ENCODE data around the gene YTHDF2.

YTHDF2 gene

DNA sequence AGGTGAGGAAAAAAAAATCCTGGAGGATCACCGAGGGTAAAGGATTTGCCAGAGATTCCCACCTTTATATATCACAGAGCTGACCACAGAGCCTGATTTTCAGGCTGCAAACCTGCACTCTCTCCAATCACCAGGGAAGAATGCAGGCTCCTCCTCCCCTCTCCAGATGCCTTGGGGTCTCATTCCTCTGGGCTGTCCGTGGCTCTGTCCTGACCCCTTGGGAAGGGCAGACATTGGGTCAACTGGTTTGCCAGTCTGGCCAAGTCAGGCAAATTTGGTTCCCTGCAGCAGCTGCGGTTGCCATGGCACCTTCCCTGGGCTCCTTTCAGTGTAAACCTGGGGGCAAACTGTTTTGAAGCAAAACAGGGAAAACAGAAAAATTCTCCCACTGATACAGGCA, 63.6 kb downstream of the YTHDF2 start:
- Histone ChIP-seq H3K36me3 (ENCODE audit: low read depth) (no peaks in the 10 kb centered on the region), H3K4me3 (ENCODE audit: severe bottlenecking) (no peak overlapping the region), H3K27ac (ENCODE audit: poor library complexity, severe bottlenecking) (no peak overlapping the region), H3K27me3 (ENCODE audit: insufficient read depth, poor library complexity, severe bottlenecking) (no peaks in the 10 kb centered on the region), H3K4me1 (ENCODE audit: insufficient read depth, poor library complexity, severe bottlenecking) (no peaks in the 10 kb centered on the region), H3K9me3 (ENCODE audit: severe bottlenecking) (no peaks in the 10 kb centered on the region)
- DNase-seq (ENCODE audit: low spot score) = no peak
- TF ChIP-seq, protein P1, sequence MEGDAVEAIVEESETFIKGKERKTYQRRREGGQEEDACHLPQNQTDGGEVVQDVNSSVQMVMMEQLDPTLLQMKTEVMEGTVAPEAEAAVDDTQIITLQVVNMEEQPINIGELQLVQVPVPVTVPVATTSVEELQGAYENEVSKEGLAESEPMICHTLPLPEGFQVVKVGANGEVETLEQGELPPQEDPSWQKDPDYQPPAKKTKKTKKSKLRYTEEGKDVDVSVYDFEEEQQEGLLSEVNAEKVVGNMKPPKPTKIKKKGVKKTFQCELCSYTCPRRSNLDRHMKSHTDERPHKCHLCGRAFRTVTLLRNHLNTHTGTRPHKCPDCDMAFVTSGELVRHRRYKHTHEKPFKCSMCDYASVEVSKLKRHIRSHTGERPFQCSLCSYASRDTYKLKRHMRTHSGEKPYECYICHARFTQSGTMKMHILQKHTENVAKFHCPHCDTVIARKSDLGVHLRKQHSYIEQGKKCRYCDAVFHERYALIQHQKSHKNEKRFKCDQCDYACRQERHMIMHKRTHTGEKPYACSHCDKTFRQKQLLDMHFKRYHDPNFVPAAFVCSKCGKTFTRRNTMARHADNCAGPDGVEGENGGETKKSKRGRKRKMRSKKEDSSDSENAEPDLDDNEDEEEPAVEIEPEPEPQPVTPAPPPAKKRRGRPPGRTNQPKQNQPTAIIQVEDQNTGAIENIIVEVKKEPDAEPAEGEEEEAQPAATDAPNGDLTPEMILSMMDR (IDR thresholded peaks at IDR 0.05; ENCODE audit: poor library complexity, severe bottlenecking) = no peak
- no peak for ATAC-seq (ENCODE audit: low read depth)

DNA sequence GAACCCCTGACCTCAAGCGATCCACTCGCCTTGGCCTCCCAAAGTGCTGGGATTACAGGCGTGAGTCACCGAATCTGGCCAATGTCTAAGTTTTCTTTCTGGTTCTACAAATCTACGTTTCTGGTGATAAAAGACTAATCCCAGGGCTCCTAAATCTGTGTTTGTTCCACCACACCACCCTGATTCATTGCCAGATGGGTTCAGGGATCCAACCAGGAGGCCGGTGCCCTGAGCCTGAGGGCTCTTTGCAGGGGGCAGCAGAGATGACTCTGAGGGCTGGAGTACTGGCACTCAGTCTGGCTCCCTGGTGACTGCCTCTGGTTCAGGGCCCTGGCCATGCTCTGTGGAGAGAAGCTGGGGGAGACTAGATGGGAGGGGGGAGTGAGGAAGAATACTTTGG, 64.7 kb downstream of the YTHDF2 start:
- TF ChIP-seq, protein P1 (IDR thresholded peaks at IDR 0.05; ENCODE audit: poor library complexity, severe bottlenecking) = no peak
- Histone ChIP-seq H3K27ac (ENCODE audit: poor library complexity, severe bottlenecking) (no peak overlapping the region), H3K9me3 (ENCODE audit: severe bottlenecking) (no peaks in the 10 kb centered on the region), H3K27me3 (ENCODE audit: insufficient read depth, poor library complexity, severe bottlenecking) (no peaks in the 10 kb centered on the region), H3K4me1 (ENCODE audit: insufficient read depth, poor library complexity, severe bottlenecking) (no peaks in the 10 kb centered on the region), H3K36me3 (ENCODE audit: low read depth) (no peaks in the 10 kb centered on the region), H3K4me3 (ENCODE audit: severe bottlenecking) (no peak overlapping the region)
- ATAC-seq (ENCODE audit: low read depth) (no peak), DNase-seq (ENCODE audit: low spot score) (no peak)

DNA sequence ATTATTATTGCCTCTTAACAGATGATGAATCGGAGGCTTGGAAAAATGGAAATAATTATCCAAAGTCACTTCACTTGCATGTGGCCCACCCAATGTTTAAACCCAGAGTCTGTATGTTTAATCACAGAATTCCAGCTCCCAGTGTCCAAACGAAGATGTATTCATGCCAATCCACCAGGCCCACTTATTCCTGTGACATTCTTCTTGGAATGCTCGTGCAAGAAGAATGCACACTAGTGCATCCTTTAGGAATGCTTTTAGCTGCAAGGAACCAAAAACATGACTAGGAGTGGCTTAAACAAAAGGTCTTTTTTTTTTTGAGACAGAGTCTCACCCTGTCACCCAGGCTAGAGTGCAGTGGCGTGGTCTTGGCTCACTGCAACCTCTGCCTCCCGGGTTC, 66.3 kb downstream of the YTHDF2 start:
- H3K4me3 ChIP-seq (ENCODE audit: severe bottlenecking) = no peak overlapping the region
- no peaks in the 10 kb centered on the region for H3K27me3 ChIP-seq (ENCODE audit: insufficient read depth, poor library complexity, severe bottlenecking)
- H3K27ac ChIP-seq (ENCODE audit: poor library complexity, severe bottlenecking) = no peak overlapping the region
- no peaks in the 10 kb centered on the region for H3K36me3 ChIP-seq (ENCODE audit: low read depth)
- H3K4me1 ChIP-seq (ENCODE audit: insufficient read depth, poor library complexity, severe bottlenecking) = no peaks in the 10 kb centered on the region
- no peak for DNase-seq (ENCODE audit: low spot score)
- no peaks in the 10 kb centered on the region for H3K9me3 ChIP-seq (ENCODE audit: severe bottlenecking)
- TF ChIP-seq, protein P1 (IDR thresholded peaks at IDR 0.05; ENCODE audit: poor library complexity, severe bottlenecking) = no peak
- no peak for ATAC-seq (ENCODE audit: low read depth)

DNA sequence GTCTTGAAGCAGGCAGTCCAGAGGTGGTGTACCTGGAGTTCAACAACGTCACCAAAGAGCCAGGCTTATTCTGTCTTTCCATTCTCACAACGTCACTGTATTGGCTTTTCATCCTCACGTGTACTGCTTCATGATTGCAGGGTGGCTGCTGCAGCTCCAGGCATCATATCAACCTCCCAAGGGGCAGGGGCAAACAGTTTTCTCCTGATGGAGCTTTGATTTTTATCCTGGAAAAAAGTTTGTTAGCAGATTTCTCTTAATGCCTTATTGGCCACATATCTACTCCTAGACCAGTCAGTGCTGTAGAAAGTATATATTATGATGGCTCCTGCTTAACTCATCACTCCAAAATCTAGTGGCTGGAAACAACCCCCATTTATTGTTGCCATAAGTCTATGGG, 66.9 kb downstream of the YTHDF2 start:
- DNase-seq (ENCODE audit: low spot score) = no peak
- H3K9me3 ChIP-seq (ENCODE audit: severe bottlenecking) = no peaks in the 10 kb centered on the region
- no peak for ATAC-seq (ENCODE audit: low read depth)
- H3K4me1 ChIP-seq (ENCODE audit: insufficient read depth, poor library complexity, severe bottlenecking) = no peaks in the 10 kb centered on the region
- no peaks in the 10 kb centered on the region for H3K27me3 ChIP-seq (ENCODE audit: insufficient read depth, poor library complexity, severe bottlenecking)
- H3K36me3 ChIP-seq (ENCODE audit: low read depth) = no peaks in the 10 kb centered on the region
- H3K27ac ChIP-seq (ENCODE audit: poor library complexity, severe bottlenecking) = no peak overlapping the region
- TF ChIP-seq, protein P1 (IDR thresholded peaks at IDR 0.05; ENCODE audit: poor library complexity, severe bottlenecking) = no peak
- no peak overlapping the region for H3K4me3 ChIP-seq (ENCODE audit: severe bottlenecking)

DNA sequence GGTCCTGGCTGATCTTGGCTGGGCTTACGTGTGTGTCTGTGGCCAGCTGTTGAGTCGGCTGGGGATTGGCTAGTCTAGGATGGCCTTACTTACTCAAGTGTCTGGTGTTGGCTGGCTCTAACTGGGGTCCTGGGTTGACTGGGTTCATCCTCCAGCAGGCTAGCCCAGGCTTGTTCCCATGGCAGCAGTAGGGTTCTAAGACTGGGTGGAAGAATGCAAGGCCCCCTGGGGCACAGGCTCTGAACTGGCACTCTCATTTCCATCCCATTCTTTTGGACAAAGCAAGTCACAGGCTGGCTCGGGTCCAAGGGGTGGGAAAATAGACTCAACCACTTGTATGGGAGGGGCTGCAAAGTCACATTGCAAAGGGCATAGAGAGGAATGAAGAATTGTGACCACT, 67.3 kb downstream of the YTHDF2 start:
- no peak overlapping the region for H3K27ac ChIP-seq (ENCODE audit: poor library complexity, severe bottlenecking)
- TF ChIP-seq, protein P1 (IDR thresholded peaks at IDR 0.05; ENCODE audit: poor library complexity, severe bottlenecking) = no peak
- no peaks in the 10 kb centered on the region for H3K27me3 ChIP-seq (ENCODE audit: insufficient read depth, poor library complexity, severe bottlenecking)
- H3K4me1 ChIP-seq (ENCODE audit: insufficient read depth, poor library complexity, severe bottlenecking) = no peaks in the 10 kb centered on the region
- H3K9me3 ChIP-seq (ENCODE audit: severe bottlenecking) = no peaks in the 10 kb centered on the region
- no peak overlapping the region for H3K4me3 ChIP-seq (ENCODE audit: severe bottlenecking)
- ATAC-seq (ENCODE audit: low read depth) (no peak), DNase-seq (ENCODE audit: low spot score) (no peak)
- H3K36me3 ChIP-seq (ENCODE audit: low read depth) = no peaks in the 10 kb centered on the region

Measured in RWPE2 (cell line).